Upper lobe of right lung (tissue), 1 donor: Measurements from ENCODE around the gene SLC35D1. TPM values are rescaled to one million over a fixed set of nuclear protein-coding genes. Genes with fewer than 3 reads are reported as not detected.

Source experiments
- ATAC-seq: fragments of 200-7000 bp; cut with Tn5 transposase; one replicate; pipeline ENCODE4 v1.9.1; 2020; ENCODE audit warnings: mild to moderate bottlenecking, moderate library complexity
- DNase-seq: peaks from one replicate; pipeline ENCODE4 v3.0.0-alpha.2; 2020
- H3K27ac ChIP-seq: fragments of 200-600 bp; one replicate; pipeline ENCODE4 v1.8.0; 2022
- H3K27me3 ChIP-seq: fragments of 200-600 bp; one replicate; pipeline ENCODE4 v1.8.0; 2022; ENCODE audit warnings: mild to moderate bottlenecking
- H3K36me3 ChIP-seq: fragments of 200-600 bp; one replicate; pipeline ENCODE4 v1.8.0; 2022
- H3K4me1 ChIP-seq: fragments of 200-600 bp; one replicate; pipeline ENCODE4 v1.8.0; 2022
- H3K4me3 ChIP-seq: fragments of 200-600 bp; one replicate; pipeline ENCODE4 v1.8.0; 2022; ENCODE audit warnings: mild to moderate bottlenecking
- H3K9me3 ChIP-seq: fragments of 200-600 bp; one replicate; pipeline ENCODE4 v1.8.0; 2022
- CTCF ChIP-seq: fragments of 200-600 bp; IDR thresholded peaks from one replicate; pipeline ENCODE4 v1.8.0; 2022; ENCODE audit warnings: antibody characterized with exemption
- intact Hi-C: fragments of 100-400 bp; cut with DNase I; formaldehyde crosslinking; loops from one replicate; pipeline ENCODE4 v1.11.0; 2022
- total RNA-seq: library from RNA; stranded (reverse); fragmentation: NEBNext Ultra II Directional; extraction: Animal tissue kit (Norgen Biotek cat#: 25700); gene quantifications from one replicate; pipeline ENCODE4 v1.2.1, GENCODE V29; 2021
- donor health status: DM: no; HTN: yes; CAD: no; lungs with severe emphysema.

SLC35D1 gene
- total RNA-seq, 1 donor from 2014 or later: 6.3 TPM

GRCh38 chr1:67001682-67002425 lies 52.1 kb downstream of the SLC35D1 start:
- H3K9me3 ChIP-seq: no peaks in the 10 kb centered on the region
- H3K36me3 ChIP-seq: peaks cover 7% of the 10 kb centered on the region
- DNase-seq (no peak), ATAC-seq (peak; percentile 81)
- no peaks in the 10 kb centered on the region for H3K27me3 ChIP-seq
- no peak overlapping the region for H3K4me3 ChIP-seq
- no peak for TF ChIP-seq CTCF
- H3K4me1 ChIP-seq: no peaks in the 10 kb centered on the region
- peak overlapping the region; percentile 6 for H3K27ac ChIP-seq
- intact Hi-C loops: no loop called here

GRCh38 chr1:66999640-67000400 lies 54.1 kb downstream of the SLC35D1 start:
- Histone ChIP-seq H3K9me3 (no peaks in the 10 kb centered on the region), H3K27ac (no peak overlapping the region), H3K4me3 (no peak overlapping the region), H3K27me3 (no peaks in the 10 kb centered on the region), H3K36me3 (peaks cover 7% of the 10 kb centered on the region), H3K4me1 (peaks cover 5% of the 10 kb centered on the region)
- ATAC-seq: peak; percentile 39
- intact Hi-C loops: loop anchor here (10.0 kb wide), 1 partner anchor 145 kb away; no protein-coding TSS in a partner anchor
- no peak for DNase-seq
- TF ChIP-seq CTCF: no peak

GRCh38 chr1:66998972-66999371 lies 55.0 kb downstream of the SLC35D1 start:
- intact Hi-C loops: loop anchor here (10.0 kb wide), 1 partner anchor 146 kb away; no protein-coding TSS in a partner anchor
- Histone ChIP-seq H3K9me3 (no peaks in the 10 kb centered on the region), H3K27me3 (no peaks in the 10 kb centered on the region), H3K36me3 (peaks cover 4% of the 10 kb centered on the region), H3K4me1 (peaks cover 5% of the 10 kb centered on the region), H3K4me3 (no peak overlapping the region), H3K27ac (no peak overlapping the region)
- ATAC-seq: no peak
- no peak for TF ChIP-seq CTCF
- DNase-seq: no peak

- Histone ChIP-seq H3K4me1 (peaks cover 5% of the 10 kb centered on the region), H3K27ac (no peak overlapping the region), H3K9me3 (no peaks in the 10 kb centered on the region), H3K4me3 (no peak overlapping the region), H3K27me3 (no peaks in the 10 kb centered on the region), H3K36me3 (no peaks in the 10 kb centered on the region)
- peak; percentile 69 for TF ChIP-seq CTCF
- intact Hi-C loops: loop anchor here (10.0 kb wide), 1 partner anchor 149 kb away; no protein-coding TSS in a partner anchor
- DNase-seq (no peak), ATAC-seq (peak; percentile 89)
Measured at GRCh38 chr1:66996018-66996682, 57.8 kb downstream of the SLC35D1 start.

- Histone ChIP-seq H3K27ac (no peak overlapping the region), H3K4me3 (no peak overlapping the region), H3K9me3 (no peaks in the 10 kb centered on the region), H3K27me3 (no peaks in the 10 kb centered on the region), H3K4me1 (peaks cover 5% of the 10 kb centered on the region), H3K36me3 (peaks cover 22% of the 10 kb centered on the region)
- intact Hi-C loops: loop anchor here (10.0 kb wide), 1 partner anchor 152 kb away; no protein-coding TSS in a partner anchor
- no peak for DNase-seq
- ATAC-seq: no peak
- no peak for TF ChIP-seq CTCF
Measured at GRCh38 chr1:66993076-66993475, 60.9 kb downstream of the SLC35D1 start.
